Progenitor cell of endocrine pancreas (in vitro differentiated cells): ENCODE data around the gene TRIM64C. TPM values are rescaled to one million over a fixed set of nuclear protein-coding genes. Genes with fewer than 3 reads are reported as not detected.
"Not testable (repeated sequence)": the region's sequence is repeated elsewhere in the genome, so short reads cannot be mapped to it uniquely, and the experiment has no call there.

Source experiments
- DNase-seq: peaks from one replicate; pipeline ENCODE4 v3.0.0; 2021; ENCODE audit warnings: low spot score; ENCODE audit not compliant: unreplicated experiment
- H3K27ac Mint-ChIP-seq: 2 replicates; pipeline ENCODE4 v1.8.0; 2021; ENCODE audit warnings: mild to moderate bottlenecking, moderate library complexity, mixed read lengths
- H3K27me3 Mint-ChIP-seq: 2 replicates; pipeline ENCODE4 v1.8.0; 2021; ENCODE audit warnings: mixed read lengths
- H3K36me3 Mint-ChIP-seq: 2 replicates; pipeline ENCODE4 v1.8.0; 2022; ENCODE audit warnings: mixed read lengths; ENCODE audit not compliant: insufficient read depth
- H3K4me1 Mint-ChIP-seq: 2 replicates; pipeline ENCODE4 v1.8.0; 2021; ENCODE audit warnings: low read depth, mixed read lengths
- H3K4me3 Mint-ChIP-seq: 2 replicates; pipeline ENCODE4 v1.8.0; 2021; ENCODE audit warnings: low read depth, mild to moderate bottlenecking, moderate library complexity, mixed read lengths
- H3K9me3 Mint-ChIP-seq: 2 replicates; pipeline ENCODE4 v1.8.0; 2021; ENCODE audit warnings: low read depth, mixed read lengths
- long read RNA-seq: library from polyadenylated mRNA; unstranded; transcript quantifications from one replicate; pipeline ENCODE4 v2.0.0, GENCODE V29; 2020
- total RNA-seq: library from RNA; stranded (reverse); gene quantifications from 2 replicates; pipeline ENCODE4 v1.2.1, GENCODE V29; 2021

The TRIM64C gene, protein sequence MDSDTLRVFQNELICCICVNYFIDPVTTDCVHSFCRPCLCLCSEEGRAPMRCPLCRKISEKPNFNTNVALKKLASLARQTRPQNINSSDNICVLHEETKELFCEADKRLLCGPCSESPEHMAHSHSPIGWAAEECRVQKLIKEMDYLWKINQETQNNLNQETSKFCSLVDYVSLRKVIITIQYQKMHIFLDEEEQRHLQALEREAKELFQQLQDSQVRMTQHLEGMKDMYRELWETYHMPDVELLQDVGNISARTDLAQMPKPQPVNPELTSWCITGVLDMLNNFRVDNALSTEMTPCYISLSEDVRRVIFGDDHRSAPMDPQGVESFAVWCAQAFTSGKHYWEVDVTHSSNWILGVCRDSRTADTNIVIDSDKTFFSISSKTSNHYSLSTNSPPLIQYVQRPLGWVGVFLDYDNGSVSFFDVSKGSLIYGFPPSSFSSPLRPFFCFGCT
- total RNA-seq, result not detected in 2 replicates
- long read RNA-seq, result 0 reads

DNA sequence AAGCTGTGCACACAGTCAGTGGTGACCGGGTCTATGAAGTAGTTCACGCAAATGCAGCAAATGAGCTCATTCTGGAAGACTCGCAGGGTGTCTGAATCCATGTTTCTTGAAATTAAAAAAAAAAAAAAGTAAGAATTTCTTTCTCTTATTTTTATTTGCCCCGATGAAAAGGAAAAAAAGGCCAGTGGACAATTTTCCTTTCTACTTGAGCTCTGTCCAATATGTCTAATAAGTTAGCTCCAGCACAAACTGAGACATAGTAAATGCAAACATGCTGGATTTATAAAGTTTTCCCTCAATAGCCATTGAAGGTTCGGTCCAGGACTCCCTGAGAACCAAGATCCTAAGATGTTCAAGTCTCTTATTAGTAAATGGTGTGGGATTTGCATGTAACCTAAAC lies at the start of gene TRIM64C:
Gene TRIM64C (minus strand): TSS at position 101 of the 400 bp plus-strand sequence. CDS start 0 bp downstream, at position 101.
- H3K9me3 Mint-ChIP-seq, result peaks cover 37% of the 10 kb centered on the region
- not testable (repeated sequence) for DNase-seq, H3K4me3 Mint-ChIP-seq, H3K36me3 Mint-ChIP-seq, H3K27me3 Mint-ChIP-seq, H3K27ac Mint-ChIP-seq, H3K4me1 Mint-ChIP-seq

DNA sequence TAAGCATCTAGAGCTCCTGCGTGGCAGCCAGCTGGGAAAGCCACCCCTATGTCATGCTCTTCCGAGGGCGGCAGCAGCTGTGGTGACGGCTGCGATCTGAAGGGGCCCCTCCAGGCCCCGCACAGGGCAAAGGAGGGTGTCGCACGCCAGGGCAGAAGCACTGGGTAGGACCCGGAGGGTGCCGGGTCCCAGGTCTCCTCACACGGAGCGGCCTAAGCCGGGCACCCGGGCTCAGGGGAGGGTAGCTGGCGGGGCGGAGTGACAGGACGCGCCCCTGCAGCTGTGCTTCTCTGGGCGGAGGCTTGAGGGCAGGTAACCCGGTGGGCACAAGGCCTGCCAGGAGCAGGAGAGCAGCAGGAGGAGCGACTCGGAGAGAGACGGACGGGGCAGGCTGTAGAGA lies 43.4 kb upstream of the TRIM64C start:
- H3K27me3 Mint-ChIP-seq, H3K4me3 Mint-ChIP-seq, H3K27ac Mint-ChIP-seq, H3K36me3 Mint-ChIP-seq, H3K4me1 Mint-ChIP-seq, DNase-seq: not testable (repeated sequence)
- H3K9me3 Mint-ChIP-seq, result peaks cover 35% of the 10 kb centered on the region

DNA sequence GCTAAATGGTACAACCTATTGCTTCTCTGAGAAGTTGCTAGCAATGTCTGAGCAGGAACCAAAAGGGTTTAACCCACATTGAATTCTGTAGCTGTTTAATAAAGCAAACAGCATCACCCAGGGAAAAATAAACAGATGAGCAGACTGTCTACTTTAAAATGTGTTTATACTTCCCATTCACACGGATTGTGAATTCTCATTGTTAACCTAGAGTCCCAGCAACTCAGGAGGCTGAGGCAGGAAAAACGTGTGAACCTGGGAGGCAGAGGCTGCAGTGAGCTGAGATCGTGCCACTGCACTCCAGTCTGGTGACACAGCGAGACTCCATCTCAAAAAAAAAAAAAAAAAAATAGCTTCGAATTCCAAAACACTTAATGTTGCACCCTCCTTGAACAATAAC lies 11.0 kb upstream of the TRIM64C start:
- not testable (repeated sequence) for H3K36me3 Mint-ChIP-seq, H3K27ac Mint-ChIP-seq, H3K27me3 Mint-ChIP-seq, H3K4me3 Mint-ChIP-seq, H3K4me1 Mint-ChIP-seq, DNase-seq
- peaks cover 46% of the 10 kb centered on the region for H3K9me3 Mint-ChIP-seq

DNA sequence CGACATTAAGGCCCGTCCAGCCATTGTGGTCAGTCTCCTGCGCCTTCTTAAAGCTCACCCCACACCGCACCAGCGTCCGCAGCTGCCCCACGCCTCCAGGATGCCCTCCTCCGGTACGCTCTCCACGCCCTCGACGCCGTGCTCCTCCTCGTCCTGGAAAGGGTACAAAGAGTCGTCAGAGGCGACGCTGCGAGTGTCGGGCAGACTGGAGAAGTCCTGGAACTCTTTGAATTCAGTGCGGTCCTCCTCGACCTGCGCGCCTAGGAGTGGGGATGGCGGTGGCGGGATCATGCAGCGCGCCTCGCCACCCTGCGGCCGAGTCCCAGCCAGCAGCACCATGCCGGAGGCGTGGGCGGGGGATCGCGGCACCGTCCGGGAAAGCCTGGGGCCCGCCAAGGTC lies 9.1 kb downstream of the TRIM64C start:
- H3K4me3 Mint-ChIP-seq, H3K4me1 Mint-ChIP-seq, H3K27ac Mint-ChIP-seq, H3K36me3 Mint-ChIP-seq, DNase-seq, H3K27me3 Mint-ChIP-seq: not testable (repeated sequence)
- H3K9me3 Mint-ChIP-seq, result peaks cover 27% of the 10 kb centered on the region

DNA sequence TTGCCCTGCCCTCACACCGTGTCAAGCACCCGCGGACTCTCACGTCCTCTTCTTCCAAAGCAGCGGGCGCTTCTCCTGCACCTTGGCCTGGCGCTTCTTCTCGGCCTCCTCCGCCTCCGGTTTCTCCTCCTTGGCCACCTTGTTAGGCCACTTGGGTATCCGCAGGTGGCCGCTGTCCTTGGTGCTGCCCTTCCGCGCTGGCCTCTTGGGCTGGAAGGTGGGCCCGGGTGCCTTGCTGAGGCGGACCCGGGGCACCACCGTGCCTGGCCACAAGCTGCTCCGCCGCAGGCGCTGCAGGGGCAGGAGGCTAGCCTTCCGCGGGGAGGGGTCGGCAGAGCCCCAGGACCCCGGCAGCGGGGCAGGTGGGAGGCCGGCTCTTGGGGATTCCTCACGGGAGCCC lies 10.7 kb downstream of the TRIM64C start:
- not testable (repeated sequence) for H3K4me3 Mint-ChIP-seq, DNase-seq, H3K27ac Mint-ChIP-seq, H3K36me3 Mint-ChIP-seq, H3K4me1 Mint-ChIP-seq, H3K27me3 Mint-ChIP-seq
- H3K9me3 Mint-ChIP-seq, result peaks cover 23% of the 10 kb centered on the region

DNA sequence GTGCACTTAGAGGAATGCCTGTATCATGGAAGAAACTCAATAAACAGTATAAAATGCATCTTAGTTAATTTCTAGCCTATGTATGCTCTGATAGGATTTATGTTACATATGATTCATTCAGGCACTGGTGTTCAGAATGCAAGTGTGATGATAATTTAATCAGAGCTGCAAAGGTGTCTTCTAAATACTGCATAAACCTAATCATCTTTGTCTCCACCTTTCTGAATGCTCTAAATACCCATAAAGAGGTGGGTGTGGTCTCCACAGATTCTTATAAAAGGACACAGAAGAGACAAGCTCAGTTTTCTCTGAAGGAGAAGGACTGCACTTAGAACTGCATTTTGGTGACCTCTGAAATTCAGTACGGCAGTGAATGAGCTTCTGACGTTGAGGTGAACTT lies 30.4 kb downstream of the TRIM64C start, which contains the start of gene TRIM49B:
Gene TRIM49B (plus strand): TSS at position 301 of the 400 bp plus-strand sequence. CDS start 2,777 bp downstream, outside the sequence.
- not testable (repeated sequence) for DNase-seq, H3K27me3 Mint-ChIP-seq, H3K27ac Mint-ChIP-seq, H3K36me3 Mint-ChIP-seq, H3K4me1 Mint-ChIP-seq, H3K4me3 Mint-ChIP-seq
- H3K9me3 Mint-ChIP-seq, result peaks cover 32% of the 10 kb centered on the region

Other genes starting within 250 kb of the TRIM64C start
- gene TRIM51G, start 75.2 kb downstream of the TRIM64C start, total RNA-seq, result not detected in 2 replicates
- not detected in 2 replicates for gene TRIM49B, start 30.3 kb downstream of the TRIM64C start, total RNA-seq
- not detected in 2 replicates for gene FOLH1, start 149.5 kb upstream of the TRIM64C start, total RNA-seq